Measurements from ENCODE around the gene LARP7.
"Not testable (repeated sequence)": the region's sequence is repeated elsewhere in the genome, so short reads cannot be mapped to it uniquely, and the experiment has no call there.

Gene LARP7

GRCh38 chr4:112651641-112652040 is 14.7 kb downstream of the LARP7 start:
- in situ Hi-C loops (cut with MboI; ENCODE audit: low sequenced_read_pairs, unreplicated experiment), result no loop called here
- no peak for TF ChIP-seq CTCF (IDR thresholded peaks at IDR 0.05; ENCODE audit: borderline replicate concordance, control extremely low read depth, extremely low read depth, insufficient read depth, missing control alignments)
- no peak for DNase-seq (ENCODE audit: low spot score)

GRCh38 chr4:112652216-112652615 is 15.3 kb downstream of the LARP7 start:
- no peak for DNase-seq (ENCODE audit: low spot score)
- in situ Hi-C loops (cut with MboI; ENCODE audit: low sequenced_read_pairs, unreplicated experiment), result no loop called here
- TF ChIP-seq CTCF (IDR thresholded peaks at IDR 0.05; ENCODE audit: borderline replicate concordance, control extremely low read depth, extremely low read depth, insufficient read depth, missing control alignments), result no peak

GRCh38 chr4:112655270-112655669 is 18.3 kb downstream of the LARP7 start:
- DNase-seq (ENCODE audit: low spot score), result no peak
- in situ Hi-C loops (cut with MboI; ENCODE audit: low sequenced_read_pairs, unreplicated experiment), result no loop called here
- TF ChIP-seq CTCF (IDR thresholded peaks at IDR 0.05; ENCODE audit: borderline replicate concordance, control extremely low read depth, extremely low read depth, insufficient read depth, missing control alignments), result no peak

GRCh38 chr4:112656115-112656514 is 19.2 kb downstream of the LARP7 start:
- DNase-seq (ENCODE audit: low spot score); in situ Hi-C loops (cut with MboI; ENCODE audit: low sequenced_read_pairs, unreplicated experiment): not testable (repeated sequence)

- TF ChIP-seq CTCF (IDR thresholded peaks at IDR 0.05; ENCODE audit: borderline replicate concordance, control extremely low read depth, extremely low read depth, insufficient read depth, missing control alignments), result no peak
- in situ Hi-C loops (cut with MboI; ENCODE audit: low sequenced_read_pairs, unreplicated experiment), result no loop called here
- DNase-seq (ENCODE audit: low spot score), result no peak
Observed at GRCh38 chr4:112664611-112665010, 27.7 kb downstream of the LARP7 start.

GRCh38 chr4:112668131-112668530 is 31.2 kb downstream of the LARP7 start:
- in situ Hi-C loops (cut with MboI; ENCODE audit: low sequenced_read_pairs, unreplicated experiment), result no loop called here
- no peak for DNase-seq (ENCODE audit: low spot score)
- no peak for TF ChIP-seq CTCF (IDR thresholded peaks at IDR 0.05; ENCODE audit: borderline replicate concordance, control extremely low read depth, extremely low read depth, insufficient read depth, missing control alignments)

- DNase-seq (ENCODE audit: low spot score), result no peak
- TF ChIP-seq CTCF (IDR thresholded peaks at IDR 0.05; ENCODE audit: borderline replicate concordance, control extremely low read depth, extremely low read depth, insufficient read depth, missing control alignments), result no peak
- in situ Hi-C loops (cut with MboI; ENCODE audit: low sequenced_read_pairs, unreplicated experiment), result no loop called here
Observed at GRCh38 chr4:112673076-112673475, 36.1 kb downstream of the LARP7 start.

All from GM13976 (cell line).